Neutrophil (primary cell): ENCODE data around the gene DUSP3.

ENCODE experiments used
- H3K27ac ChIP-seq: fragments of 200-600 bp; sonication (generic); 2 replicates; pipeline ENCODE4 v1.5.1; 2016; ENCODE audit warnings: mild to moderate bottlenecking, moderate library complexity
- H3K27me3 ChIP-seq: fragments of 200-600 bp; sonication (generic); 2 replicates; pipeline ENCODE4 v1.6.0; 2016; ENCODE audit warnings: mild to moderate bottlenecking
- H3K36me3 ChIP-seq: fragments of 200-600 bp; sonication (generic); 2 replicates; pipeline ENCODE4 v1.5.1; 2017
- H3K4me1 ChIP-seq, 2 experiments: fragments of 200-600 bp in 1 of 2; sonication (generic) in 1 of 2; 1 replicate in 1 of 2; 2 replicates in 1 of 2; pipeline versions ENCODE4 v1.5.1 to v1.6.1; 2013 to 2016; ENCODE audit warnings: low read depth in 1 of 2, low read length in 1 of 2, mild to moderate bottlenecking in 1 of 2, moderate library complexity in 1 of 2; ENCODE audit not compliant: control insufficient read depth in 1 of 2, insufficient read depth in 1 of 2
- H3K4me3 ChIP-seq, 2 experiments: fragments of 200-600 bp in 1 of 2; sonication (generic) in 1 of 2; 1 replicate in 1 of 2; 2 replicates in 1 of 2; pipeline ENCODE4 v1.5.1; 2013 to 2016; ENCODE audit warnings: low read depth in 1 of 2, low read length in 1 of 2, mild to moderate bottlenecking in 1 of 2, moderate library complexity in 1 of 2
- H3K9me3 ChIP-seq: fragments of 200-600 bp; sonication (generic); 2 replicates; pipeline ENCODE4 v1.5.1; 2016
- CTCF ChIP-seq: fragments of 200-600 bp; sonication (generic); IDR thresholded peaks from 2 replicates; pipeline ENCODE4 v1.5.1; 2016; ENCODE audit warnings: antibody characterized with exemption

DUSP3 gene

GRCh38 chr17:43758086-43758485, 20.7 kb downstream of the DUSP3 start:
- Histone ChIP-seq H3K4me1 (no peaks in the 10 kb centered on the region), H3K4me3 (no peak overlapping the region), H3K27me3 (peaks cover 61% of the 10 kb centered on the region), H3K27ac (no peak overlapping the region), H3K9me3 (no peaks in the 10 kb centered on the region), H3K36me3 (no peaks in the 10 kb centered on the region)
- TF ChIP-seq CTCF, result no peak

DNA sequence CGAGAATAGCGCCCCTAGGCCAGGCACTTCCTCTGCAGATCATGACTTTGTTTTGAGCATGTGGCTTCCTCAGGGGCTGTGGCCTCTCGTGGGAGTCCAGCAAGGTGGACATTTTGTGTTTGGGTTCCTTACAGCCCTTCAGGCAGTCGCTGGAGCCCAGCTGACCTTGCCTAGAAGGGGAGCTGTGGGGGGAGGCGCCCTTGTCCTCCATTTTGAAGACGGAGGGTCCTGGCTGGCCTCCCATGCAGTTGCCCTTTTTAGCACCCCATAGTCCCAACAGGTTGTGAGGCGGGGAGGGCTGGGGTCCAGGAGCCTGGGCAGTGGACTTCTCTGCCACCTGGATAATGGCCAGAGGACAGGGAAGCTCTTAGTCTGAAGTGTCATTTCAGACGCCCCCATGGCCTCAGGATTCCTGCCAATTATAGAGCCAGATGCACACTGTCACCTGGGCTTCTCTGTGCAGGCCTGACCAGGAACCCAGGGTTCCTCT, 21.6 kb downstream of the DUSP3 start:
- TF ChIP-seq CTCF, result no peak
- Histone ChIP-seq H3K27me3 (peaks cover 70% of the 10 kb centered on the region), H3K36me3 (no peaks in the 10 kb centered on the region), H3K27ac (no peak overlapping the region), H3K9me3 (no peaks in the 10 kb centered on the region), H3K4me1 (no peaks in the 10 kb centered on the region), H3K4me3 (no peak overlapping the region)

- Histone ChIP-seq H3K36me3 (no peaks in the 10 kb centered on the region), H3K4me1 (no peaks in the 10 kb centered on the region), H3K9me3 (no peaks in the 10 kb centered on the region), H3K4me3 (no peak overlapping the region), H3K27me3 (peaks cover 79% of the 10 kb centered on the region), H3K27ac (no peak overlapping the region)
- TF ChIP-seq CTCF, result no peak
Observed at GRCh38 chr17:43756201-43756600, 22.6 kb downstream of the DUSP3 start.

DNA sequence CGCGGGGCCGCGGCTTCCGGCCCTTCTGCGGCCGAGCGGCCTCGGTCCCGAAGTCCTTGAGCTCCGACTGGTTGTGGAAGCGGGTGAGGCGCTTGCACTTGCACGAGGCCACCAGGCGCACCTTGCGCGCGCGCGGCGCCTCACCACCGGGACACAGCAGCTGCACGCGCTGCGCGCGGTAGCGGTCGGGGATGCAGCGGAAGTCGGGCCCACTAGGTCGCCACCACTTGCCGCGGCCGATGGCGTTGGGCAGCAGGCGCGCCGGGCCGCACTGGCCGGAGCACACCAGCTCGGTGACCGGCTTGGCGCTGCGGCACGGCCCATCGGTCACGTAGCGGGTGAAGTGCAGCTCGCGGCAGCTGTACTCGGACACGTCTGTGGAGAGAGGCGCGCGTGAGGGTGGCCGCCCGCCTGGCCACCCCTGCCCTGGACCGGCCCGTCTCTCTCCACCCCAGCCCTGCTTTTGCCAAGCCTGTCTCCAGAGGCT, 23.3 kb downstream of the DUSP3 start:
- Histone ChIP-seq H3K4me1 (no peaks in the 10 kb centered on the region), H3K27ac (no peak overlapping the region), H3K36me3 (no peaks in the 10 kb centered on the region), H3K9me3 (no peaks in the 10 kb centered on the region), H3K4me3 (no peak overlapping the region), H3K27me3 (peaks cover 87% of the 10 kb centered on the region)
- TF ChIP-seq CTCF, result no peak

- Histone ChIP-seq H3K27me3 (peaks cover 91% of the 10 kb centered on the region), H3K27ac (no peak overlapping the region), H3K4me1 (no peaks in the 10 kb centered on the region), H3K36me3 (no peaks in the 10 kb centered on the region), H3K4me3 (no peak overlapping the region), H3K9me3 (no peaks in the 10 kb centered on the region)
- no peak for TF ChIP-seq CTCF
Observed at GRCh38 chr17:43754947-43755346, 23.8 kb downstream of the DUSP3 start.
